Gastroesophageal sphincter (tissue), 4 donors: ENCODE measurements around the gene CHRM4. TPM values are rescaled to one million over a fixed set of nuclear protein-coding genes. Genes with fewer than 3 reads are reported as not detected.

ENCODE experiments used
- ATAC-seq: fragments of 150-250 bp; one replicate; pipeline ENCODE4 v1.9.1; 2016; ENCODE audit warnings: mild to moderate bottlenecking, moderate library complexity
- H3K27ac ChIP-seq, 4 donors: fragments of 200-600 bp; sonication (generic) in 3 of 4; 1 replicate in 3 of 4; 2 replicates in 1 of 4; pipeline ENCODE4 v1.5.1; 2016 to 2019
- H3K27me3 ChIP-seq: fragments of 200-600 bp; sonication (generic); one replicate; pipeline ENCODE4 v1.5.1; 2019
- H3K36me3 ChIP-seq, 2 donors: fragments of 200-600 bp; sonication (generic); one replicate each; pipeline ENCODE4 v1.5.1; 2019; ENCODE audit warnings: control low read depth in 1 of 2
- H3K4me1 ChIP-seq, 3 donors: fragments of 200-600 bp; sonication (generic); 1 replicate in 2 of 3; 2 replicates in 1 of 3; pipeline ENCODE4 v1.5.1; 2016 to 2019; ENCODE audit warnings: control low read depth in 2 of 3
- H3K4me3 ChIP-seq, 2 donors: fragments of 200-600 bp; sonication (generic); one replicate each; pipeline ENCODE4 v1.5.1; 2019; ENCODE audit warnings: mild to moderate bottlenecking in 1 of 2, moderate library complexity in 1 of 2
- H3K9me3 ChIP-seq, 3 donors: fragments of 200-600 bp; sonication (generic); one replicate each; pipeline ENCODE4 v1.5.1; 2017 to 2019; ENCODE audit warnings: control low read depth in 2 of 3
- CTCF ChIP-seq, 4 experiments: fragments of 200-600 bp in 2 of 4; fragments of 450-650 bp in 2 of 4; sonication (generic) in 1 of 4; IDR thresholded peaks; one replicate each; pipeline ENCODE4 v1.5.1; 2017 to 2019; ENCODE audit warnings: antibody characterized with exemption in 4 of 4, mild to moderate bottlenecking in 2 of 4, moderate library complexity in 2 of 4
- EP300 ChIP-seq: sonication (generic); formaldehyde crosslinking; IDR thresholded peaks from one replicate; pipeline ENCODE4 v1.6.1; 2017; ENCODE audit warnings: antibody characterized with exemption, mild to moderate bottlenecking
- POLR2A ChIP-seq, 2 donors: fragments of 450-650 bp; IDR thresholded peaks; one replicate each; pipeline ENCODE4 v1.6.1; 2017; ENCODE audit warnings: antibody characterized with exemption in 2 of 2, mild to moderate bottlenecking in 2 of 2, moderate library complexity in 1 of 2
- POLR2AphosphoS5 ChIP-seq: sonication (generic); formaldehyde crosslinking; IDR thresholded peaks from one replicate; pipeline ENCODE4 v1.6.1; 2017; ENCODE audit warnings: antibody characterized with exemption
- WGBS, 2 donors: methylation state at CpG; one replicate each; pipeline ENCODE4 v1.1.5; 2018; ENCODE audit warnings: low coverage in 1 of 2; 5-methylcytosine and 5-hydroxymethylcytosine counted together
- total RNA-seq, 4 donors: library from RNA; depleted of rRNA; stranded (reverse); fragments of >200 nt; gene quantifications; one replicate each; pipeline ENCODE4 v1.1.0, GENCODE V29; 2016

The CHRM4 gene
- total RNA-seq, 4 donors from 2014 or later, result 0.27 to 1.3 (median 0.69) TPM; not detected in 1

DNA sequence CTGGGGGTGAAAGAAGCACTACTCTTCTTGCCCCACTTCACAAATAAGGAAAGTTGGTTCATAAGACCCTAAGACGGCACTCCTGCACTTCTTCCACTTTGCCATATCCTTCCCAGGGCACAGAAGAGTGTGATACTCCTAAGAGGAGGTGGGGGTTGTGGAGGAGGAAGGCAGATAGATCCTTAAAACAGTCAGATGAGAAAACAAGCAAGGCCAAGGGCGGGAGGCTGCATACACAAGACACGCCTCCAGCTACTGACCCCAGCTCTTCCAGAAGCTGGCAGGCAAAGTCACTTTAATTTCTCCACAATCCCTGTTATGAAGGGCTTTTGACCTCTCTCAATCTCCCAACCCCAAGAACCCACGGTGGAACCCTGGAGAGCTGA lies 1.6 kb upstream of the CHRM4 start:
- Histone ChIP-seq H3K27me3 (peaks cover 51% of the 10 kb centered on the region), H3K9me3 (no peaks in the 10 kb centered on the region), H3K4me3 (peak overlapping the region in 1 of 2 donors; percentile 42), H3K36me3 (peaks cover 0 to 25% of the 10 kb centered on the region in 2 donors), H3K4me1 (peaks cover 0 to 45% (median 31%) of the 10 kb centered on the region in 3 donors), H3K27ac (no peak overlapping the region)
- WGBS, 2 donors, result 29% methylated on average over 3 of the region's 4 CpGs; no CpG with 5 or more reads in 1 of the 2 donors
- ATAC-seq, result no peak
- TF ChIP-seq POLR2AphosphoS5, result no peak
- TF ChIP-seq POLR2A (IDR thresholded peaks at IDR 0.05), result no peak
- TF ChIP-seq CTCF (IDR thresholded peaks at IDR 0.05), result no peak
- TF ChIP-seq EP300, result no peak

DNA sequence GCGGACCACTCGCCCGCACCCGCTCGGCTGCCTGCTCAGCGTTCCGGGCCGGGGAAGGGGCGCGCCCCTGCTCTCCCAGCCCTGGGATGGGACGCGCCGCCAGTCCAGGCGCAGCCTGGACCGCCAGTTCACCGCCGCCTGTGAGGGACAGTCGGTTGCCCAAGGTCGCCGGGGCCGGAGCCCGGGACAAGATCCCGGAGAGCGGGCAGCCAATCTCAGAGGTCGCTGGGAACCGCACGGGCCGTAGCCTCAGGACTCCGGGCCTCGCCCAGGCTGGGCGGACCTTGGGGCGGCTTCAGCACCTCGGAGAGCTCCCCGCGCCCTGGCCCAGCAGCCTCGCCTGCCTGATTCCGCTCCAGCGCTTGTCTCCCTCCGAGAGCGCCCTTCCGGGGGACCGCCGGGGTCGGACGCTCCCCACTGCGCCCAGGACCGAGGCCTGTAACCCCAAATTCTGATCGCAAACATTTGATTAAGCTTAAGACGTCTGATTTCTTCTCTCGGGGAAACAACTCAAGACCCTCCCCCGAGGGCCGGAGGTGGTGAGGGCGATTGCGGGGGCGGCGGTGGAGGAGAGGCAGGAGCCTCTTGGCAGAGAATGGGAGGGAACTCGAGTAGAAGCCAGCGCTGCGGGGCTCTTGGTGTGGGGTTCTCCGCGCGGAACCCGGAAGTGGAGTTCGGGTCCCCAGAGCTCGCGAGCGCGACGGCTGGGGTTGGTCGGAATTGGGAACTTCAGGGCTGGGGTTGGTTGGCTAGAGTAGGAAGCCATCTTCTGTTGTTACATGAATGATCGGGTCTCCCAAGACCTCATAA lies 1.1 kb upstream of the CHRM4 start:
- ATAC-seq, result peak; percentile 92

DNA sequence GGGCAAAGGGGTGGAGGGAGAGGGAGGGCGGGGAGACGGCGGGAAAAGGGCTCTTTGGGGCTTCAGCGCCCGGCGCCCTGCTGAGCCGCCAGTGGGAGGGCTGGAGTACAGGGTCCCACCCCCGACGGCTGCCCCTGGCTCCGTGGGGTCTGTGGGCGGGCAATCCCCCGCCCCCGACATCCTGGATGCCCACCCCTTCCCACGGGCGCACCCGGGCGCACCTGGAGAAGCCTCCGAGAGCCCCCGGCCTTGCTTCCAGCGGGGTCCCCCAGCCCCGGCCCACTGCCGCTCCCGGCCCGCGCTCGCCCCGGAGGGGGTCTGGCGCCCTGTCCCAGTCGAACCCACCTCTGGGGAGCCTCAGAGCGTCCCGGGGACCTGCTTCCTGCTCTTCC lies 394 bp downstream of the CHRM4 start:
- H3K27me3 ChIP-seq, result peaks cover 71% of the 10 kb centered on the region

More for the DNA sequence above, 1.1 kb upstream of the CHRM4 start:
- Histone ChIP-seq H3K9me3 (no peaks in the 10 kb centered on the region), H3K36me3 (peaks cover 0 to 19% of the 10 kb centered on the region in 2 donors), H3K27ac (no peak overlapping the region), H3K4me3 (peak overlapping the region in 1 of 2 donors; percentile 42), H3K27me3 (peaks cover 57% of the 10 kb centered on the region), H3K4me1 (peaks cover 0 to 45% (median 31%) of the 10 kb centered on the region in 3 donors)
- TF ChIP-seq CTCF (IDR thresholded peaks at IDR 0.05) (peak in 1 of 4 experiments; percentile 23), POLR2AphosphoS5 (no peak)
- WGBS, 2 donors, result 8% methylated on average over 13 of the region's 71 CpGs; no CpG with 5 or more reads in 1 of the 2 donors

DNA sequence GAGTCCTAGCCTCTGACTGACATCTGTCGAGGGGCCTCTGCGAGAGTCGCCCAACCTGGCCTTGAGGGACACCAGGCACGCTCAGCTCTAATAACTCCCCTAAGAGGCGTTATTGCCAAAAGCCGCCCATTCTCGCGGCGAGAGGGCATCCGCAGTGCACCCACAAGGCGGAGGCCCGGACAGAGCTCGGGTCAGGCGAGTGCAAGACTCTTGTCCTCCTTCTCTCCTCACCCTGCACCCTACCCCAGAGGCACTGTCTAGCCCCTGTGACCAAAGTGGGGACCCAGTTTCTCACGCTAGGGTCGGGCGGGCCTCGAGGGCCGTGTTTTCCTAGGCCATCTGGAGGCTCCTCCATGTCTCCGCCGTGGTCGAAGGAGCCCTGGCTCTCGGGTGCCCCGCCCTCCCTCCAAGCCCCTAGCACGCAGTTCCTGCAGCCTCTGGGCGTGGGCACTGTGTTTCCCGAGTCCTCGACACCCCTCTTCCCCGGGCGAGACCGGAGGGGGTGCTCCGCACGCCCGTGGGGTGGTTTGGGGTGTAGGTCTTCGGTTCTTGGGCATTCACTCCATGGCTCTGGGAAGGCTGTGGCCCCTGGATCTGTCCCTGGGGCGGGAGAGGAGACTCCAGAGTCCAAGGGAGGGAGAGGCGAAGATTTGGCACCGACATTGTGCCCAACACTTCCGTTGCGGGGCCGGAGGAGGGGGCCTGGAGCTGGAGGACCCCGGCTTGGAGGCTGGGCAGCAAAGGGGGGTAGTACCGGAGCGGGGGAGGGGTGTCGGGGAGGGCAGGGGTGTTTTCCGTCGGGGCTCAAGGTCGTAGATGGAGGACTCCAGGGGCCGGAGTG lies 1.0 kb downstream of the CHRM4 start:
- whole genome bisulfite sequencing, 2 donors, result 4 to 13% methylated on average over 7 to 8 of the region's 49 CpGs
- Histone ChIP-seq H3K27ac (no peak overlapping the region), H3K4me1 (peaks cover 0 to 45% (median 31%) of the 10 kb centered on the region in 3 donors), H3K9me3 (no peaks in the 10 kb centered on the region), H3K27me3 (peaks cover 77% of the 10 kb centered on the region), H3K36me3 (no peaks in the 10 kb centered on the region), H3K4me3 (no peak overlapping the region)
- ATAC-seq, result no peak
- TF ChIP-seq POLR2AphosphoS5 (no peak), POLR2A (IDR thresholded peaks at IDR 0.05) (no peak), EP300 (no peak), CTCF (IDR thresholded peaks at IDR 0.05) (no peak)

More for the DNA sequence above, 394 bp downstream of the CHRM4 start:
- no peak for ATAC-seq
- TF ChIP-seq CTCF (IDR thresholded peaks at IDR 0.05) (no peak), POLR2A (IDR thresholded peaks at IDR 0.05) (no peak), EP300 (no peak), POLR2AphosphoS5 (no peak)
- Histone ChIP-seq H3K4me3 (peak overlapping the region in 1 of 2 donors; percentile 42), H3K4me1 (peaks cover 0 to 45% (median 31%) of the 10 kb centered on the region in 3 donors), H3K36me3 (peaks cover 0 to 5% of the 10 kb centered on the region in 2 donors), H3K9me3 (no peaks in the 10 kb centered on the region), H3K27ac (no peak overlapping the region)
- WGBS, 2 donors, result 0% methylated on average over 6 of the region's 31 CpGs; no CpG with 5 or more reads in 1 of the 2 donors
